GM12891 (cell line): Measurements from ENCODE around the gene MAML2.

Experiments used
- DNase-seq: peaks from one replicate; pipeline ENCODE4 v3.0.0; 2011; ENCODE audit warnings: low spot score; ENCODE audit not compliant: insufficient read length
- FAIRE-seq: peaks from 2 replicates; lab custom pipeline; 2011; peaks lifted over from hg19 to GRCh38; lab: Jason Lieb, UNC
- PAX5 ChIP-seq: IDR thresholded peaks from 2 replicates; pipeline ENCODE4 v1.6.1; 2011; ENCODE audit warnings: low read length, moderate library complexity, mild to moderate bottlenecking; ENCODE audit not compliant: insufficient read depth, severe bottlenecking
- POLR2A ChIP-seq: IDR thresholded peaks from 2 replicates; pipeline ENCODE4 v1.6.1; 2011; ENCODE audit warnings: low read depth, low read length, control low read depth
- POLR2AphosphoS5 ChIP-seq: IDR thresholded peaks from 2 replicates; pipeline ENCODE4 v1.6.1; 2011; ENCODE audit warnings: low read depth, low read length, control low read depth
- POU2F2 ChIP-seq: IDR thresholded peaks from 2 replicates; pipeline ENCODE4 v1.6.1; 2011; ENCODE audit warnings: low read depth, mild to moderate bottlenecking, control low read depth, low read length, moderate library complexity
- SPI1 ChIP-seq: IDR thresholded peaks from 2 replicates; pipeline ENCODE4 v1.6.1; 2011; ENCODE audit warnings: low read depth, low read length, control low read depth
- TAF1 ChIP-seq: IDR thresholded peaks from 2 replicates; pipeline ENCODE4 v1.6.1; 2011; ENCODE audit warnings: low read depth, low read length, control low read depth

MAML2 gene

GRCh38 chr11:96217206-96217605 is 125.8 kb downstream of the MAML2 start:
- TF ChIP-seq PAX5 (no peak), SPI1 (no peak), TAF1 (no peak), POU2F2 (no peak), POLR2AphosphoS5 (no peak), POLR2A (no peak)
- DNase-seq (no peak), FAIRE-seq (no peak)

GRCh38 chr11:96215826-96216225 is 127.2 kb downstream of the MAML2 start:
- TF ChIP-seq POLR2A (no peak), POU2F2 (no peak), POLR2AphosphoS5 (no peak), TAF1 (no peak)
- DNase-seq (no peak), FAIRE-seq (no peak)

GRCh38 chr11:96215110-96215782 is 127.7 kb downstream of the MAML2 start:
- FAIRE-seq (peak; percentile 78), DNase-seq (no peak)
- TF ChIP-seq PAX5 (no peak), POLR2AphosphoS5 (no peak), POLR2A (no peak), TAF1 (no peak), POU2F2 (no peak), SPI1 (peak; percentile 78)

GRCh38 chr11:96214777-96215109 is 128.3 kb downstream of the MAML2 start:
- no peak for TF ChIP-seq POU2F2
- TF ChIP-seq SPI1, result 0 out of 2 replicates have a peak, but pooled peaks have one; percentile 19
- DNase-seq (no peak), FAIRE-seq (no peak)

- TF ChIP-seq TAF1 (no peak), POU2F2 (no peak), PAX5 (no peak), POLR2A (no peak), POLR2AphosphoS5 (no peak), SPI1 (no peak)
- DNase-seq (no peak), FAIRE-seq (no peak)
Observed at GRCh38 chr11:96213500-96213899, 129.5 kb downstream of the MAML2 start.

GRCh38 chr11:96211436-96211835 is 131.6 kb downstream of the MAML2 start:
- DNase-seq, result no peak
- TF ChIP-seq PAX5 (no peak), SPI1 (no peak), POLR2A (no peak), TAF1 (no peak), POU2F2 (no peak), POLR2AphosphoS5 (no peak)
- no peak for FAIRE-seq

GRCh38 chr11:96207459-96208449 is 135.2 kb downstream of the MAML2 start:
- FAIRE-seq (peak; percentile 16), DNase-seq (no peak)
- TF ChIP-seq POLR2AphosphoS5 (no peak), SPI1 (peak; percentile 58; the same call in 1 of the 2 replicates), POU2F2 (no peak), POLR2A (no peak), TAF1 (no peak)

GRCh38 chr11:96206955-96207354 is 136.0 kb downstream of the MAML2 start:
- FAIRE-seq, result no peak
- no peak for TF ChIP-seq PAX5
- TF ChIP-seq POLR2AphosphoS5, result no peak
- TF ChIP-seq SPI1, result no peak
- TF ChIP-seq POU2F2, result no peak
- TF ChIP-seq TAF1, result no peak
- TF ChIP-seq POLR2A, result no peak
- no peak for DNase-seq

- FAIRE-seq, result no peak
- DNase-seq, result no peak
- TF ChIP-seq POU2F2 (no peak), POLR2A (no peak), POLR2AphosphoS5 (no peak), SPI1 (no peak), PAX5 (no peak), TAF1 (no peak)
Observed at GRCh38 chr11:96205460-96205809, 137.6 kb downstream of the MAML2 start.
